Measurements from ENCODE around the gene C14orf119. TPM values are rescaled to one million over a fixed set of nuclear protein-coding genes. Genes with fewer than 3 reads are reported as not detected.

C14orf119 gene
- total and polyA plus RNA-seq, 8 donors, result 1.8 to 51.8 (median 25.2) TPM; not detected in 1

- H3K36me3 ChIP-seq, result peaks cover 0 to 19% (median 11%) of the 10 kb centered on the region in 4 donors
- 65 to 89% (median 77%) methylated on average over 2 of the region's 2 CpGs for WGBS, 5 donors
- intact Hi-C loops (cut with DNase I; ENCODE audit: low total_unique reads), result no loop called here
- peaks cover 9 to 76% (median 47%) of the 10 kb centered on the region in 4 donors for H3K4me1 ChIP-seq
- DNase-seq, result no peak
- peak overlapping the region in 4 of 5 donors; percentile 59 to 93 (median 64) for H3K27ac ChIP-seq
- no peaks in the 10 kb centered on the region for H3K27me3 ChIP-seq
- H3K9me3 ChIP-seq, result no peaks in the 10 kb centered on the region
- no peak overlapping the region for H3K4me3 ChIP-seq
- TF ChIP-seq EP300 (IDR thresholded peaks at IDR 0.05) (no peak), CTCF (IDR thresholded peaks at IDR 0.05) (no peak), POLR2A (IDR thresholded peaks at IDR 0.05) (no peak), POLR2AphosphoS5 (IDR thresholded peaks at IDR 0.05) (no peak)
Measured at GRCh38 chr14:23146351-23146910, 51.1 kb downstream of the C14orf119 start.

DNA sequence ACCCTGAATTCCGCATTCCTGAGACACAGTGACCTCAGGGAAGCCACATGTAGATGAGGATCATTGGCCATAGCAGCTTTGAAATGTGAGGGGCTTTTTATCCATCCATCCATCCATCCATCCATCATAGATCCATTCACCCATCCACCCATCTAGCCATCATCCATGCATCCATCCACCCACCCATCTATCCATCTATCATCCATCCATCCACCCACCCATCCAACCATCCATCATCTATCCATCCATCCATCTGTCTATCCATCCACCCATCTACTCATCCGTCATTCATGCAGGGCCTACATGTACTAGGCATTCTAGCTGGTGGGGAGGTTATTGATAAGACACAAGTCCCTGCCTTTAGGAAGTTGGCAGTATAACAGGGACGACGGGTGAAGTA lies 51.7 kb downstream of the C14orf119 start:
- DNase-seq, result no peak
- no peaks in the 10 kb centered on the region for H3K27me3 ChIP-seq
- H3K4me1 ChIP-seq, result peaks cover 10 to 75% (median 46%) of the 10 kb centered on the region in 4 donors
- no peak overlapping the region for H3K4me3 ChIP-seq
- WGBS, 5 donors, result 87 to 99% (median 94%) methylated on average over 4 of the region's 4 CpGs
- no peaks in the 10 kb centered on the region for H3K9me3 ChIP-seq
- H3K27ac ChIP-seq, result peak overlapping the region in 4 of 5 donors; percentile 59 to 93 (median 64)
- peaks cover 0 to 19% (median 11%) of the 10 kb centered on the region in 4 donors for H3K36me3 ChIP-seq
- TF ChIP-seq POLR2A (IDR thresholded peaks at IDR 0.05), result no peak
- TF ChIP-seq CTCF (IDR thresholded peaks at IDR 0.05), result no peak
- intact Hi-C loops (cut with DNase I; ENCODE audit: low total_unique reads), result no loop called here

DNA sequence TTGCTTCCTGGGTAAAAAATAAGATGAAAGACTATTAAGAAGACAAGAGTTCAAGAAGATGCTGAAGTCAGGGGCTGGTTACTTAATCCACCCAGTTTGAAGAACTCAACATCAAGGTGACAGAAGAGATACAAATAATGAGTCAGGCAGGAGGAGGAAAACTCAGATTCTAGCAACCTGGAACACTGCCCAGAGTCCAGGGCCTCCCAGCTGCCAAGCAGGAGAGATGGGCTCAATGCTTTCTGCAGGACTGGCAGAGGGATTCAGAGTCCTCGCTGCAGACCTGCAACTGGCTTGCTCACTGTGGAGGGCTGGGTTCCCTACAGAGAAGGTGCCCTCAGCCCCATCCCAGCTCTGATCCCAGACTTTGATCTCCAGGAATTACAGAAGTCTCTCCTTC lies 52.4 kb downstream of the C14orf119 start:
- peak overlapping the region in 3 of 5 donors; percentile 32 to 93 (median 46) for H3K27ac ChIP-seq
- 44 to 83% (median 54%) methylated on average over 1 of the region's 1 CpG for WGBS, 5 donors

DNA sequence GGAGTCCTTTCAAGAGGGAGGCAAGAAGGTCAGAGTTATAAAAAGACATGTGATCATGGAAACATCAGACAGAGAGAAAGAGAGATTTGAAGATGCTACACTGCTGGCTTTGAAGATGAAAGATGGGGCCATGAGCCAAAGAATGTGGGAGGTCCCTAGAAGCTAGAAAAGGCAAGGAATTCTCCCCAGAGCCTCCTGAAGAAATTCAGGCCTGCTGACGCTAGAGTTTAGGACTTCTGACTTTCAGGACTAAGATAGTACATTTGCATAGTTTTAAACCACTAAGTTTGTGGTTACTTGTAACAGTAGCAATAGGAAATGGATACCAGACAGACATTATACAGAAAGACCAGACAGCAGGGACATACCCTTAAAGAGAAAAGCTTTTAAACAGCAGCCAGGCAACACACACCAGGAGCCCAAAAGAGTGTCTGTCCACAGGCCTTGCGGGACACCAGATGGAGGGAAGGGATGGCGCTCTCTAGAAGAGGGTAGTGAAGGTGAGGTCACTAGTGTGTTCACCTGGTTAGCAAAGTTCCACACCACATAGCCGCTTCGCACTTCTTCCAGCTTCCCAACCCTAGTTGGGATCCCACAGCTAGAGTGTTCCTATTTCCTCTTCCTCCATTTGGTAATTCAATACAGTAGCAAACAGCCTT lies 53.4 kb downstream of the C14orf119 start:
- WGBS, 5 donors, result 93 to 98% (median 94%) methylated on average over 5 of the region's 5 CpGs

More for the DNA sequence above, 52.4 kb downstream of the C14orf119 start:
- intact Hi-C loops (cut with DNase I; ENCODE audit: low total_unique reads), result no loop called here
- peaks cover 13 to 75% (median 47%) of the 10 kb centered on the region in 4 donors for H3K4me1 ChIP-seq
- no peaks in the 10 kb centered on the region for H3K27me3 ChIP-seq
- H3K4me3 ChIP-seq, result no peak overlapping the region
- H3K9me3 ChIP-seq, result no peaks in the 10 kb centered on the region
- TF ChIP-seq EP300 (IDR thresholded peaks at IDR 0.05) (no peak), POLR2A (IDR thresholded peaks at IDR 0.05) (no peak), POLR2AphosphoS5 (IDR thresholded peaks at IDR 0.05) (no peak), CTCF (IDR thresholded peaks at IDR 0.05) (no peak)
- H3K36me3 ChIP-seq, result peaks cover 0 to 13% (median 9%) of the 10 kb centered on the region in 4 donors
- DNase-seq, result peak; percentile 54 to 59

More for the DNA sequence above, 53.4 kb downstream of the C14orf119 start:
- Histone ChIP-seq H3K27ac (peak overlapping the region in 4 of 5 donors; percentile 8 to 93 (median 40)), H3K4me3 (no peak overlapping the region), H3K4me1 (peaks cover 22 to 75% (median 49%) of the 10 kb centered on the region in 4 donors), H3K9me3 (no peaks in the 10 kb centered on the region), H3K27me3 (no peaks in the 10 kb centered on the region), H3K36me3 (peaks cover 0 to 9% (median 5%) of the 10 kb centered on the region in 4 donors)
- TF ChIP-seq CTCF (IDR thresholded peaks at IDR 0.05) (no peak), EP300 (IDR thresholded peaks at IDR 0.05) (no peak), POLR2AphosphoS5 (IDR thresholded peaks at IDR 0.05) (no peak), POLR2A (IDR thresholded peaks at IDR 0.05) (no peak)
- DNase-seq, result no peak
- intact Hi-C loops (cut with DNase I; ENCODE audit: low total_unique reads), result no loop called here

Data from stomach (tissue), 9 donors.